Measurements from ENCODE around the gene TIMM13.

GRCh38 chr19:2433854-2434253, 6.5 kb upstream of the TIMM13 start:
- TF ChIP-seq TCF12 (IDR thresholded peaks at IDR 0.05; ENCODE audit: low read depth, low read length) (no peak), SP1 (IDR thresholded peaks at IDR 0.05; ENCODE audit: low read depth, low read length) (no peak), CTCF (IDR thresholded peaks at IDR 0.05; ENCODE audit: control extremely low read depth in 1 of 3, insufficient read depth in 1 of 3, low read depth in 1 of 3, low read length in 3 of 3) (no peak), POLR2AphosphoS5 (IDR thresholded peaks at IDR 0.05; ENCODE audit: low read depth, low read length) (no peak), SUZ12 (IDR thresholded peaks at IDR 0.05; ENCODE audit: low read length) (no peak), EZH2 (IDR thresholded peaks at IDR 0.05; ENCODE audit: low read depth, low read length, severe bottlenecking) (no peak), SIN3A (conservative IDR thresholded peaks at IDR 0.05 in 1 of 2, IDR thresholded peaks at IDR 0.05 in 1 of 2; ENCODE audit: low read depth in 1 of 2, low read length in 2 of 2) (no peak), KDM4A (IDR thresholded peaks at IDR 0.05; ENCODE audit: low read depth, low read length, severe bottlenecking) (no peak), MAFK (IDR thresholded peaks at IDR 0.05; ENCODE audit: low read depth, low read length) (no peak), KDM5A (IDR thresholded peaks at IDR 0.05; ENCODE audit: low read length) (no peak), POLR2A (IDR thresholded peaks at IDR 0.05; ENCODE audit: control extremely low read depth in 1 of 2, low read depth in 2 of 2, low read length in 2 of 2) (no peak), USF2 (IDR thresholded peaks at IDR 0.05; ENCODE audit: low read length) (no peak)

Data from H1 (cell line).